Measurements from ENCODE around the gene ARL14. TPM values are rescaled to one million over a fixed set of nuclear protein-coding genes. Genes with fewer than 3 reads are reported as not detected.

The ARL14 gene
- total and polyA plus RNA-seq, 2 donors (not counting 3 experiments of a cell fraction or from before 2014, with no cell fraction given): not detected

DNA sequence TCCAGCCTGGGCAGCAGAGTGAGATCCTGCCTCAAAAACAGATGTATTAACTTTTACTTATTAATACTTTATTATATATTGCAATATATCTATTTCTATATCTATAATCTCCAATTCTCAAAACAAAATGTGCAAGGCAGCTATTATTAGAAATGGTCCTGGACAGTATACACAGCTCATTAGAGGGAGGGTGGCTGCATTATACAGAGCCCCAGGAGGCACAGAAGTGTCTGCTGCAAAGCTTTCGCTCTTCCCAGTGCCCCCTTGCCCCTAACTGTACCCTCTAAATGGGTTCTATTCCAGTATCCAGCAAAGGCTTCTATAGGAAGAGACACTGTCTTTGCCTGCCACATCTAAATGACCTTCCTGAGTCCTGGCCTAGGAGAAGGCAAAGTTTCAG lies 24.5 kb downstream of the ARL14 start:
- no peak for TF ChIP-seq POLR2A (IDR thresholded peaks at IDR 0.05; ENCODE audit: low read depth, low read length)
- no peak for TF ChIP-seq POLR2AphosphoS5 (IDR thresholded peaks at IDR 0.05; ENCODE audit: insufficient read depth, low read depth, low read length)
- TF ChIP-seq, protein P1, sequence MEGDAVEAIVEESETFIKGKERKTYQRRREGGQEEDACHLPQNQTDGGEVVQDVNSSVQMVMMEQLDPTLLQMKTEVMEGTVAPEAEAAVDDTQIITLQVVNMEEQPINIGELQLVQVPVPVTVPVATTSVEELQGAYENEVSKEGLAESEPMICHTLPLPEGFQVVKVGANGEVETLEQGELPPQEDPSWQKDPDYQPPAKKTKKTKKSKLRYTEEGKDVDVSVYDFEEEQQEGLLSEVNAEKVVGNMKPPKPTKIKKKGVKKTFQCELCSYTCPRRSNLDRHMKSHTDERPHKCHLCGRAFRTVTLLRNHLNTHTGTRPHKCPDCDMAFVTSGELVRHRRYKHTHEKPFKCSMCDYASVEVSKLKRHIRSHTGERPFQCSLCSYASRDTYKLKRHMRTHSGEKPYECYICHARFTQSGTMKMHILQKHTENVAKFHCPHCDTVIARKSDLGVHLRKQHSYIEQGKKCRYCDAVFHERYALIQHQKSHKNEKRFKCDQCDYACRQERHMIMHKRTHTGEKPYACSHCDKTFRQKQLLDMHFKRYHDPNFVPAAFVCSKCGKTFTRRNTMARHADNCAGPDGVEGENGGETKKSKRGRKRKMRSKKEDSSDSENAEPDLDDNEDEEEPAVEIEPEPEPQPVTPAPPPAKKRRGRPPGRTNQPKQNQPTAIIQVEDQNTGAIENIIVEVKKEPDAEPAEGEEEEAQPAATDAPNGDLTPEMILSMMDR (IDR thresholded peaks at IDR 0.05; ENCODE audit: extremely low read depth in 1 of 2, insufficient read depth in 1 of 2, low read depth in 1 of 2, low read length in 2 of 2): no peak
- no peak for TF ChIP-seq EZH2 (IDR thresholded peaks at IDR 0.05; ENCODE audit: borderline replicate concordance, low read depth, low read length, severe bottlenecking)
- TF ChIP-seq JUN (IDR thresholded peaks at IDR 0.05; ENCODE audit: borderline replicate concordance, insufficient read depth, insufficient read length, low read depth): no peak
- no peak for TF ChIP-seq GATA2 (IDR thresholded peaks at IDR 0.05; ENCODE audit: insufficient read depth, insufficient read length, low read depth, low read length)
- TF ChIP-seq, protein P2, sequence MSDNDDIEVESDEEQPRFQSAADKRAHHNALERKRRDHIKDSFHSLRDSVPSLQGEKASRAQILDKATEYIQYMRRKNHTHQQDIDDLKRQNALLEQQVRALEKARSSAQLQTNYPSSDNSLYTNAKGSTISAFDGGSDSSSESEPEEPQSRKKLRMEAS (IDR thresholded peaks at IDR 0.05; ENCODE audit: insufficient read depth, insufficient read length): no peak
- no peak for TF ChIP-seq MYC (IDR thresholded peaks at IDR 0.05; ENCODE audit: low read depth, low read length)
- no peak for TF ChIP-seq FOS (IDR thresholded peaks at IDR 0.05; ENCODE audit: borderline replicate concordance, insufficient read depth, low read length)
- DNase-seq (ENCODE audit: low read depth, low spot score) (no peak), FAIRE-seq (no peak)
- Histone ChIP-seq H3K79me2 (ENCODE audit: control insufficient read depth, insufficient read depth, low read length) (no peaks in the 10 kb centered on the region), H3K27ac (ENCODE audit: insufficient read depth, low read depth, low read length) (no peak overlapping the region), H3K27me3 (ENCODE audit: control insufficient read depth in 2 of 2, insufficient read depth in 2 of 2, low read length in 2 of 2) (no peaks in the 10 kb centered on the region), H3K9ac (replicated peaks; ENCODE audit: extremely low read depth, insufficient read depth, low read length) (no peak overlapping the region), H3K36me3 (ENCODE audit: control insufficient read depth in 2 of 2, extremely low read depth in 1 of 2, insufficient read depth in 2 of 2, low read length in 2 of 2) (no peaks in the 10 kb centered on the region), H3K4me3 (replicated peaks in 1 of 3; ENCODE audit: insufficient read depth in 1 of 3, low read depth in 1 of 3, low read length in 3 of 3) (no peak overlapping the region), H4K20me1 (replicated peaks; ENCODE audit: control insufficient read depth, extremely low read depth, insufficient read depth, low read length) (no peaks in the 10 kb centered on the region), H2AFZ (ENCODE audit: low read depth, low read length) (no peak overlapping the region), H3K4me2 (ENCODE audit: insufficient read depth, low read length) (no peak overlapping the region), H3K4me1 (ENCODE audit: control insufficient read depth, extremely low read depth, insufficient read depth, low read length) (peaks cover 13% of the 10 kb centered on the region), H3K9me1 (replicated peaks; ENCODE audit: control insufficient read depth, extremely low read depth, insufficient read depth, low read length) (no peaks in the 10 kb centered on the region), H3K9me3 (replicated peaks; ENCODE audit: control insufficient read depth, insufficient read depth, low read length) (no peaks in the 10 kb centered on the region)
- BruUV-seq (replicated peaks): no TSS peak
- intact Hi-C loops (cut with micrococcal nuclease): no loop called here
- CTCF ChIA-PET: no interaction called here
- POLR2A ChIA-PET: no interaction called here
- dilution Hi-C loops (cut with MboI; ENCODE audit: extremely low pct_ligation_motif_present, low sequenced_read_pairs): no loop called here
